HG02938 (cell line): ENCODE measurements around the gene COCH.
A peak's percentile ranks its signal among the peaks of the same experiment; 100 is the strongest.

ENCODE experiments used
- ATAC-seq: cut with Tn5 transposase; IDR thresholded peaks from one replicate; pipeline ENCODE4 v1.9.1; 2021; ENCODE audit warnings: mild to moderate bottlenecking, moderate library complexity; ENCODE audit not compliant: unreplicated experiment

The COCH gene

DNA sequence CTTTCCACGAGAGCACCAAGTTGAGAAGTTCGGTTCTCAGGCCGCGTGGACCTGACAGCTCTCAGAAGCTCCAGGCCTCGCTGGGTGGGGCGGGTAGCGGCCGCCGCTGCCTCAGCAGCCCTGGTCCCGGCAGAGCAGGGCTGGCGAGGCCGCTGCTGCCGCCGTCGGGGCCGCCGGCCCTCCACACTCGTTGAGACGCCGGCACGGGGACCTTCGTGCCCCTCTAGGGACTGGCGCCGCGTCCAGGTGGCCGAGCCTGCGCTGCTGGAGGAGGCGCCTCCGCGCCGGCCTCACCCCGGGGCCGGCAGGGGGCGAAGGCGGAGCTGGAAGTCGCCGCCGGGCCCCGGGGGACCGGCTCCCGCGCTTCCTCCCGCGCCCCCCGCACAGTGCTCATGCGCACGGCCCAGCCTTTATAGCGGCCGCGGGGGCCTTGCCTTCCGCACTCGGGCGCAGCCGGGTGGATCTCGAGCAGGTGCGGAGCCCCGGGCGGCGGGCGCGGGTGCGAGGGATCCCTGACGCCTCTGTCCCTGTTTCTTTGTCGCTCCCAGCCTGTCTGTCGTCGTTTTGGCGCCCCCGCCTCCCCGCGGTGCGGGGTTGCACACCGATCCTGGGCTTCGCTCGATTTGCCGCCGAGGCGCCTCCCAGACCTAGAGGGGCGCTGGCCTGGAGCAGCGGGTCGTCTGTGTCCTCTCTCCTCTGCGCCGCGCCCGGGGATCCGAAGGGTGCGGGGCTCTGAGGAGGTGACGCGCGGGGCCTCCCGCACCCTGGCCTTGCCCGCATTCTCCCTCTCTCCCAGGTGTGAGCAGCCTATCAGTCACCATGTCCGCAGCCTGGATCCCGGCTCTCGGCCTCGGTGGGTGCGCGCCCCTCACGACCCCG lies at the start of gene COCH:
Gene COCH (plus strand): TSS at position 440 of the 879 bp plus-strand sequence. CDS start 380 bp downstream, at position 820.
- peak; percentile 61 for ATAC-seq

GRCh38 chr14:30826070-30826469 lies 48.3 kb upstream of the COCH start:
- no peak for ATAC-seq

DNA sequence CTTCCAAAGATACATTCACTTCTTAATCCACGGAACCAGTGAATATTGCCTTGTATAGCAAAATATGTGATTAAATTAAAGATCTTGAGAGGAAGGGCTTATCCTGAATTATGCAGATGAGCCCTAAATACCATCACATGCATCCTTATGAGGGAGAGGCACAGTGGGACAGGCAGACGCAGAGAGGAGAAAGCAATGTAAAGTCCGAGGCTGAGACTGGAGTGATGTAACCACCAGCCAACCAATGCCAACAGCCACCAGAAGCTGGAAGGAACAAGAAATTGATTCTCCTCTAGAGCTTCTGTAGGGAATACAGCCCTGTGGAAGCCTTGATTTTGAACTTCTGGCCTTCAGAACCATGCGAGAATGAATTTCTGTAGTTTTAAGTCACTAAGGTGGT lies 44.5 kb upstream of the COCH start:
- no peak for ATAC-seq

GRCh38 chr14:30834353-30834752 lies 40.0 kb upstream of the COCH start:
- no peak for ATAC-seq

DNA sequence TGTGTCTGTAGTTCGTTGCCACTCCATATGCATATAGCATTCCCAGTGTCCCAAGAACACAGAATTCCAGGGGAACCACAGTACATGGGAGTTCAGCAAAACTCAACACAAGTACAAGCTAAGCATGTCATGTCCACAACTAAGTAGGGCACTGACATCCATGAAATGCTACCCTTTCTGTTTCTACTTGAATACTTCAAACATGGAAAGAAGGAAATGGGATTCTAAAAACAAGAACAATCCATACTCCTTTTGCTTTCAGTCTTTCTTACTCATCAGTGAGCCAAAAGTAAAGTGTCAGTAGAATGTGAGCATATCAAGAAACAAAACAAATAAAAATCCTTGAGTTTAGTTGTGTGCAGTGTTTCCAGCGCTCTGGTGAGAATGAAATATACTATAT lies 36.0 kb upstream of the COCH start:
- no peak for ATAC-seq

- ATAC-seq: no peak
Observed at GRCh38 chr14:30840086-30840779, 34.1 kb upstream of the COCH start.

DNA sequence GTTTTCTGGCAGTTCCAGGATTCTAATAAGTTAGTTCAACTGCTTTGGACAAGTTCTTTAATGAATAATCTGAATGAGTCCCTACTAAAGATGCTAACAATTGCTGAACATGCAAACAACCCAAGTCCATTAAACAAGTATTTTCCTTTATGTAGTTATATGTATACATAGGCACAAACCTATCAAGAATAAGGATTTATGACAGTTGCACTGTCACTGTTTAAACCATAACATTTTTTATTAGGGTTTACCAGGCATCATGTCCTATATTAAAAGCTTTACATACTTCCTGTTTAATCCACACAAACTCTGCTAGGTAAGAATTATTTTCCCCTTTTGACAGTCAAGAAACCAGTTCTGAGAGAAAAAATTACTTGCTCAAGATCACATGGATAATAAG lies 31.9 kb upstream of the COCH start:
- no peak for ATAC-seq

DNA sequence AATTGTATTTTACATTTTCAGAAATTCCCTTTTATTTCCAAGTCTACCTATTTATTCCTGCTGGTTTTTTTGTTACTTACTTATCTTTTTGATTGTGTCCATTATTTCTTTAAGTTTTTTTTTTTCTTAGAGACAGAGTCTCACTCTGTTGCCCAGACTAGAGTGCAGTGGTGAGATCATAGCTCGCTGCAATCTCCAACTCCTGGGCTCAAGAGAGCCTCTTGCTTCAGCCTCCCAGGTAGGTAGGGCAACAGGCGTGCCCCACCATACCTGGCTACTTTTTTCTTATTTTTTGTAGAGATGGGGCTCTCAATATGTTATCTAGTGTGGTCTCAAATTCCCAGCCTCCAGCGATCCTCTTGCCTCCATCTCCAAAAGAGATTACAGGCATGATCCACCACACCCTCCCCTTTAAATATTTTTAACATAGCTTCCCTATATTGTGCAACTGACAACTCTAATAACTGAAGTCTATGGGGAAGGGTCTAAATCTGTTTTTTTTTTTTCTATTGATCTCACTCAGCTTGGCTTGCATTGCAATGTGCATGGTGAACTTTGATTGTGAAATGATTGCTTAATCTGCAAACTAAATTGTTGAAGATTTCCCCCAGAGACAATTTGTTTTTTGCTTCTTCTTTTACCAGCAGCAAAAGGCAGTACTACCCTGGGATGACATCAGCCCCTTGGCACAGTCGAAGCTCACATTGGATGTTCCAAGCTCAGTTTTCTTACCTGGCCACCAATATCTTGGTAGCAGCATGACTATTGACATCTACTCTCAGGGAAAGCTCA lies 25.7 kb upstream of the COCH start:
- ATAC-seq: no peak

- peak; percentile 91 for ATAC-seq
Observed at GRCh38 chr14:30849354-30849753, 25.0 kb upstream of the COCH start.

DNA sequence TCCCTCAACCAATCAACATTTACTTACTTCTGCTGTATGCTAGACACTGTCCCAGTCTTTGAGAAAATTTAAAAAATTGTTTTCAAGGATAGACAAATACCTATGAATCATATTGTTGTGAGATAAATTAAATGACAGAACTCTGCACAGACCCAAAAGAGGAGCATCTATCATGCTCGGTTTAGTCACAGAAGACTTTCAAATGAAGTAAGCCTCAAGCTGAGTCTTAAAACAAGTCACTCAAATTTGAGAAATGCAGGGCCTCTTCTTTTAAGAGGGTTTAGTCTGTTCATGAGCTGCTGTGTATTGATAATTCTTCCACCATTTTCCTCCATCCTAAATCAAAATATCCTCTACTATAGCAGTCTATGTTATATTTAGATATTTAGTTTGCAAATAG lies 24.4 kb upstream of the COCH start:
- ATAC-seq: no peak

GRCh38 chr14:30853946-30854345 lies 20.4 kb upstream of the COCH start:
- no peak for ATAC-seq

DNA sequence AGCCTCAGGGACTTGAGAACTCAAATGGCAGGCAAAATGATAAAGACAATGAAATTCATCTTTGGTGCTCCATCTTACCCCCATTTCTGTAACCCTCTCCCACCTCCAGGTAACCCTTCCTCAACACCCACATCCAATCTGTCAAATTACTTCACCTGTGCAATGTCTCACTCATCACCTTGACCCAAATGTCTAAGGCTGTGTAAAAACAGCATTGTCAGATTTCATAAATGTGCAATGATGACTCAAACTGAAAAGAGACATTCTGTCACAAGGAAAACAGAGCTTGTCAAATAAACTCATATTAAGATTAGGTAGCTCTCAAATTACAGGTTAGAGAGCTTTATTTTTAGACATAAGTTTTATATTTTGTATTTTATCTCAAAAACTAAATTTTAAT lies 19.9 kb upstream of the COCH start:
- no peak for ATAC-seq

GRCh38 chr14:30855345-30856037 lies 18.9 kb upstream of the COCH start:
- ATAC-seq: peak; percentile 44

GRCh38 chr14:30861200-30861599 lies 13.2 kb upstream of the COCH start:
- no peak for ATAC-seq

DNA sequence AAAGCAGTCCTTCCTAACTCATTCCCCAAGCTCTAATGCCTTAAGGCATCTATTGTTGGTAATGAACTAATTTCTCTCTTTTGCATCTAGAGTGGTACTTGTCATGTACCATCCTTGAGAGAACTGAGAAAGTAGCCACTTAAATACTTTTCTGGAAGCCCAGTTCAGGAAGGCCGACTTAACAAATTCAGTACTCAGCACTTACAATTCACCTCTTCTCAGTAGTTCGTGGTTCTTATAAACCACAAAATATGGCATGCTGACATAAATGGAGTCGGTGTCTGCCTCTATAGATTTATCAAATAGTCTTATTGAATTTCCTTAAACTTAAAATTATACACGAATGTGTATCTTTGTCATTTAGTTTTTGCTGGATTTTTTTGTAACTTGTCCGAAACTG lies 9.4 kb upstream of the COCH start:
- no peak for ATAC-seq

GRCh38 chr14:30868736-30869135 lies 5.6 kb upstream of the COCH start:
- ATAC-seq: no peak

- no peak for ATAC-seq
Observed at GRCh38 chr14:30869551-30870155, 4.7 kb upstream of the COCH start.

GRCh38 chr14:30872602-30873001 lies 1.8 kb upstream of the COCH start:
- no peak for ATAC-seq

DNA sequence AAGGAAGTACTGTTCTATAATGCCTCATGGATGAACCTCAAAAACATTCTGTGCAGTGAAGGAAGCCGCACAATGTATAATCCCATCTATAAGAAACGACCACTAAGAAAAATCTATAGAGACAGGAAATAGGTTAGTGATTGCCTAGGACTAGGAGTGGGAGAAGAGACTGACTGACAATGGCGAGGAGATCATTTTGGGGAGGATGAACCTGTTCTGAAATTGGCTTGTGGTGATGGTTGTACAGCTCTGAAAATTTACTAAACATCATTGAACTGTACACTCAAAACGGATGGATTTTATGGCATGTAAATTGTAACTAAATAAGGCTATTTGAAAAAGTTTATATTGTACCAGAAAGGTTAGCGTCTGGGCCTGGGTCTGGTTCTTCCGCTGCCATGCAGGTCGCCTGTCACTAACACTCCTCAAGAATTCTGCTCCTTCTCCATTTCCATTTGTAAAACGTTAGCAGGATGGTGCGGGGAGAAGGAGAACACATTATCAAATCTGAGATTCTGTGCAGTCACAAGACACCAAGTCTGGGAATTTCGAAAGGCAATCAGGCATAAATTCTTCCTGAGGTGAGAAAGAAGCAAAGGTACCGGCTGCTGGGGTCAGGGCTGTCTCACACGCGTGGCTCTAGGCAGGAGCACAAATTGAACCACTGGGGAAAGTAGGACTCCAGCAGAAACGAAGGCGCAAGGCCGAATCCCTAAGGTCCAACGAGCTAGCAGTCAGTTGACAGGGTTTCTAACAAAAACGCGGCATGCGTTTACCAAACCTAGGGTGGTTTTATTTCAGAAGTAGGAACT lies 845 bp upstream of the COCH start:
- no peak for ATAC-seq
